ENCODE data around the gene IL20.

IL20 gene

GRCh38 chr1:206916000-206916709 is 50.7 kb downstream of the IL20 start:
- H3K9me3 ChIP-seq (ENCODE audit: control insufficient read depth in 1 of 2, low read length in 2 of 2) = no peaks in the 10 kb centered on the region
- no peaks in the 10 kb centered on the region for H3K36me3 ChIP-seq (ENCODE audit: control insufficient read depth in 1 of 2, insufficient read depth in 2 of 2, low read length in 2 of 2)
- peaks cover 0 to 5% of the 10 kb centered on the region in 2 donors for H3K4me1 ChIP-seq (ENCODE audit: control insufficient read depth in 1 of 2, insufficient read depth in 2 of 2, low read length in 2 of 2)
- peaks cover 3% of the 10 kb centered on the region for H3K27me3 ChIP-seq (ENCODE audit: low read depth, low read length)
- H3K27ac ChIP-seq (ENCODE audit: low read length) = no peak overlapping the region
- no peak overlapping the region for H3K4me3 ChIP-seq (ENCODE audit: low read depth in 1 of 2, low read length in 2 of 2)

GRCh38 chr1:206918076-206918475 is 52.7 kb downstream of the IL20 start:
- Histone ChIP-seq H3K36me3 (ENCODE audit: control insufficient read depth in 1 of 2, insufficient read depth in 2 of 2, low read length in 2 of 2) (no peaks in the 10 kb centered on the region), H3K27me3 (ENCODE audit: low read depth, low read length) (no peaks in the 10 kb centered on the region), H3K4me3 (ENCODE audit: low read depth in 1 of 2, low read length in 2 of 2) (no peak overlapping the region), H3K27ac (ENCODE audit: low read length) (no peak overlapping the region), H3K4me1 (ENCODE audit: control insufficient read depth in 1 of 2, insufficient read depth in 2 of 2, low read length in 2 of 2) (peaks cover 0 to 5% of the 10 kb centered on the region in 2 donors), H3K9me3 (ENCODE audit: control insufficient read depth in 1 of 2, low read length in 2 of 2) (no peaks in the 10 kb centered on the region)

Measured in muscle layer of duodenum (tissue), 2 donors.